GM19397 (cell line): ENCODE results near the gene NR3C2.
"Not testable (repeated sequence)": the region's sequence is repeated elsewhere in the genome, so short reads cannot be mapped to it uniquely, and the experiment has no call there.

Experiments
- ATAC-seq: cut with Tn5 transposase; IDR thresholded peaks from one replicate; pipeline ENCODE4 v1.9.1; 2021; ENCODE audit warnings: mild to moderate bottlenecking, moderate library complexity; ENCODE audit not compliant: unreplicated experiment

Gene NR3C2

DNA sequence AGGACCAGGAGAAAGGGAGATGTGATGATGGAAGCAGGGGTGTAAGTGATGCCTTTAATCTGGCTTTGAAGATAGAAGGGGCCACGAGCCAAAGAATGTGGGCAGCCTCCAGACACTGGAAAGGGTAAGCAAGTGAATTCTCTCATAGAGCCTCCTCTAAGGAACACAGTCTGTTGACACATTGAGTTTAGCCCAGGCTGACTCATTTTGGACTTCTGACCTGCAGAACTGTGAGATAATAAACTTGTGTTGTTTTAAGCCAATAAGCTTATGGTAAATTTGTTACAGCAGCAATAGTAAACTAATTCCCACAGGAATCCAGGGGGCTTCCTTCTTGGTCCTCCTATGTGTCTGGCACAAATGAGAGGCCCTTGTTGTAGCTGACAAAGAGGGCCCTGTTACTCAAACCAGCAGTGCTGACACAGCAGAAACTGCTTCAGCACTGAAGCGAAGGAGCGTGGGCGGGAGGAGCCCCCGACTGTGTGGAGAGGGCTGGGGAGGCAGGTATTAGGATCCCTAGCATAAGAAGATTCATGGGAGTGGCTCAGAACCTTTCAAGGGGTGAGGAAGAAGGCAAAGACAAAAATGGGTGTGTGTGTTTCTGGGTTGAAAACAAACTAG lies 268.7 kb downstream of the NR3C2 start:
- ATAC-seq = no peak

DNA sequence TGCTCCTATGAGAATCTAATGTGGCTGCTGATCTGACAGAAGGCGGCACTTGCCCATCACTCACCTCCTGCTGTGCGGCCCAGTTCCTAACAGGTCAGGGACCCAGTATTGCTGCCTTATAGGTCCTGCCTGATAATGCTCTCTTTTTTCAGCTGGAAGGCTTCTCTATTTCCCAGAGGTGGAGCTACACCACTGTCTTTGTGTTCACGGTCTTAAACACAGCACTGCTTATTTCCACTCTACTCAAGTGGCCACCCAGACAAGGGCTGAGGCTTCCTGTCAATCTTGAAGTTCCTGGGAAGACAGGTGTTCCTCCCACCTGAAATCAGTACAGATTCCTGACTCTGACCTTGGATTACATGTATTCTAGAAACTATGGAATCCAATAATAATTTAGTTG lies 270.6 kb downstream of the NR3C2 start:
- ATAC-seq = no peak

DNA sequence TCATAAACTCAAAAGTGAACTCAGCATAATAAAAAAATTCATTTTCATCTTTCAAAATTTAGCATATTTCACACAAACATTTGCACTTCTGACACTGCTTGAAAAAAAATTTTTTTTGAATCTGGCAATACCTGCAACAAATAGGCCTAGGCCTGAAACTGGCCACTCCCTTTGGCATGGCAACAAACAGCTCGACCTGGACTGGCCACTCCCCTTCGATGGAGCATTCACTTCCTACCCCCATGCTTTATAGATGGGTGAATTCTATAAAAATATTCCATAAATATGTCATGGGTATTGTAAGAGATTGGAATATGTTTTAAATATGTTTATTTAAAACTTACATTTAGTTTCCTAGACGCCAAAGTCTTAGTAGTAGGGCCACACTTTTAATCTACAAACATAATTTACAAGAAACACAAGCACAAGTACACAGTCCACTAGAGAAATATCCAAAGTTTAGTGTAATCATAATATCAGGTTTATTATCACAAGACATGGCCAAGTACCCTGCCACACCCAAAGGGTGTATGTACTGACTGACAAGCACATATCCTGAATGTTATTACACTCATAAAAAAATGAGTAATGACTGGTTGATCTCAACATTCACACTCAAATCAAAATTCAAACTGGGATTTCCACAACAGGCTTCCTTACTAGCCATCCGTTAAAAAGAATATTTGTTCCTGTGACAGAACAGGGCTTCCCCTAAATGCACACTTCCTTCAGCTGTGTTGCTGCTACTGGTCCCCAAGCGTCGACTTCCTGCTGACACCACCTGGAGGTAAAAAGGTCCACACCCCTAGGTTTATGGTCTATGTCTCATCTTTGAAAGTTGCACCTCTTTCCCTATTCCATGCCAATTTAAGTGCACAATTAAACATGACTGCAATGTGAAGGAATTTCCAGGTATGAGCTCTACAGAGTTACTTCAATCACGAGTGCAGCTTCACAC lies 271.5 kb downstream of the NR3C2 start:
- ATAC-seq = no peak

DNA sequence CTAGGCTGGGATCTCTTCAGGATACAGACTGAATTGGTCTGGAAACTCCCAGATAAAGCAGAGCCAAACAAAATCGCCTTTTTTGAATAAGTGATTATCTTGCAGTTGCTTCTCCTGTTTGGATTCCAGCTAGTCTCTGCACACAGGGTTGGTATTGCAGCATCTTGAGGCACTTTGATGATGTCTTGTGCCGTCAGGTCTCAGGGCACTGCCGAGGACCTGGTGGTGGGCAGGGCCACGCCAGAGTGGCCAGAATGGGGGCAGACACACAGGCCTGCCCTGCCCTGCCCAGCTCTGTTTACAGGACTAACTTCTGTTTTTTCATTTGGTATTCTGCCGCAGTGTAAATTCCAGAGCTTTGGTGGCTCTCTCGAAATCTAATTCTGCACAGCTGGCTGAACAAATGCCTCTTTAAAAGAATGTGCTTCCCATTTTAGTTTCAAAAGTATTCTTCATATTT lies 276.1 kb downstream of the NR3C2 start:
- ATAC-seq = no peak

DNA sequence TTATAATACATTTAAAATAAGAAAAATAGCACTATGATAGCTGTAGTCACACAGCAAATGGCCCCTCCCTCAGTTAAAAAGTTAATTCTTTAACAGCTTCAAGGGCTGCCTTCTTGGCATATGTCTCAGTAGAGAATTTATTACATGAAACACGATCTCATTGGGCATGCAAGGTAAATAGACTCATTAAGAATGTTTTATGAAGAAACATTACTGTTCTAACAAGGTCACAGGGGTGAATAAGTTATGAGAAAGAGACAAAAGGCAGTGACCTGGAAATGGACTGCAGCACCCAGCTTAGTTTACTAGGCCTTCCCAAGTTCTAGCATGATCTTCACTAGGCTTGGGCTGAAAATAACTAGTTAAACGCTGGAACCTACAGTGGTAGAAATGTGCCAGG lies 277.7 kb downstream of the NR3C2 start:
- no peak for ATAC-seq

DNA sequence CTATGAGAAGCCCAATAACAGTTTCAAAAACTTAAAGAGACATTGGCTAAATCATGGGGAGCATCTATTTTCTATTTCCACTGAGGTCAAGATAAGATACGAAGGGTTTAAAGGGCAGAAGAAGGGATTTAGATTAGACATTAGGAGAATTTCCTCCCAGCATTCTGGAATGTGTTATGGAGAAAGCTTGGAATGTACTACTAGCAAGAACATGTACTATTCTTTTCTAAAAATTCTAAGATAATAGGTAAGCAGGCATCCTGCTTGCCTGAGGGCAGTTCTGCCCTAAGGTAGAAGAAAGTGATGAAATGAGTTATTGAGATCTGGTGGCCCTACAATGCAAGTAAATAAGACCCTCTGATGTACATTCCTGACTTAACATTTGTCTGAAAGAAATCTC lies 279.2 kb downstream of the NR3C2 start:
- no peak for ATAC-seq

DNA sequence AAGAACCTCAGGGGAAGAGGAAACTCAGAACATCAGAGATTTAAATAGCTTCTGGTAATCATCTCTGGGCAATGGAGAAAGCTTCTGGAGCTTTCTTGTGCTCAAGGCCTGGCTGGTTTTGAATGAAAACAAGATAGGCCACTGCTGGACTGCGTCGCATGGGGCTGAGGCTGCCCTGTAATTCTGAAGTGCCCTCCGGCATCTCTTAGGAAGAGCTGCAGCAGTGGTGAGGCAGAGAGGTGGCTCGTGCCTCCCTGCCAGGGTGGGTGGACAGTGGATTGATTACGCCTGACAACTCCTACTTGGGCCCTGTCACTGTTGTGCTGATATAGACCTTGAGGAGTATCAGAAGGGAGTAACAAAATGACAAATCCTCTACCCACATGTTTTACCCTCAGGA lies 279.7 kb downstream of the NR3C2 start:
- no peak for ATAC-seq

DNA sequence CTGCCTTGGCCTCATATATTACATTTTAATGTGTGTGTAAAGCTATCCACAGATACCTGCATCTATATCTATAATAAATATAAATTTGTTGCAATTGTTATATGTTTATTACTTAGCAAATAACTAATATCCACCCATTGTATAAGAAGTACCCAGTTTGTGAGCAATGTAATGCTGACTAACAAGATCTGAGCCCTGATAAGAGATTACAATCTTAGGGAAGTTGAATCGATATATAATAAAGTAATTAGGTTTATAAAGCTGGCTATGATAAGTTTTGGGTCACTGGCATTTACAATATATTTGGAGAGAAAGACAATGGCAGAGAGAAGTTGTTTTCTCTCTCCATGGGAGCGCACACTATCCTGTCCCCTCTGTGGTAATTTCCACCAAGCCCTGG lies 280.6 kb downstream of the NR3C2 start:
- no peak for ATAC-seq

DNA sequence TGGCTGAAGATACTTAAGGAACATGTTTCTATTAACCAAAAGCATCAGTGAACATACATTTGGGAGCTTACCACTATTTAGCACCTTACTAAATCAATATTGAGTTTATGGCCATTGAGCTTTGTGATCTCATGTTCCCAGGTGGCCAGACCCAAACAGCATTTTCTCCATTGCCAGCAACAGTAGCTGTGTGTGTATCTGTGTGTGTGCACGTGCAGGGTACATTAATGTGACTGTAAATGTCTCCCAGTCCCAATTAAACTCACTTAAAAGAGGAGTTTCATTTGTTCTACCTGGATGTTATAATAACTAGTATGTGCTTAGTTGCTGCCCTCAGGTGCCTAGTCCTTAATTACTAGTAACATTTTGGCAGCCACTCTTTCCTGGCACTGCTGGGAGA lies 282.4 kb downstream of the NR3C2 start:
- no peak for ATAC-seq

DNA sequence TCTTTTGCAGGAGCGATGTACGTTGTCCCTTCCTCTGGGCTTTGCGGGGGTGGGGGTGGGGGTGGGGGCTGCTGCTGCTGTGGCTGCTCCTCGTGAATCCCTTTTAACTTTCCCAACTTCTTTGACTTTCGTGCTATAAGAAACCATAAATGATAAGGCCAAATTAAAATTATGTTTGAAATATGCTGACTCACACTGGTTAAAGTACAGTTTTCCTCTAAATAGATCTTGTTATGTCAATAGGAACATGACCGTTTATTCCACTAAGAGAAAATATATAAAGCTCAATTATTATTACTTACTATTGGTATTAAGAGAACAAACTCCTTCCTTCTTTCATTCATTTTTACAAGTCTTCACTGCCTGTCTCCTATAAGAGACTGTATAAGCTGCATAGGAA lies 287.4 kb downstream of the NR3C2 start:
- no peak for ATAC-seq

DNA sequence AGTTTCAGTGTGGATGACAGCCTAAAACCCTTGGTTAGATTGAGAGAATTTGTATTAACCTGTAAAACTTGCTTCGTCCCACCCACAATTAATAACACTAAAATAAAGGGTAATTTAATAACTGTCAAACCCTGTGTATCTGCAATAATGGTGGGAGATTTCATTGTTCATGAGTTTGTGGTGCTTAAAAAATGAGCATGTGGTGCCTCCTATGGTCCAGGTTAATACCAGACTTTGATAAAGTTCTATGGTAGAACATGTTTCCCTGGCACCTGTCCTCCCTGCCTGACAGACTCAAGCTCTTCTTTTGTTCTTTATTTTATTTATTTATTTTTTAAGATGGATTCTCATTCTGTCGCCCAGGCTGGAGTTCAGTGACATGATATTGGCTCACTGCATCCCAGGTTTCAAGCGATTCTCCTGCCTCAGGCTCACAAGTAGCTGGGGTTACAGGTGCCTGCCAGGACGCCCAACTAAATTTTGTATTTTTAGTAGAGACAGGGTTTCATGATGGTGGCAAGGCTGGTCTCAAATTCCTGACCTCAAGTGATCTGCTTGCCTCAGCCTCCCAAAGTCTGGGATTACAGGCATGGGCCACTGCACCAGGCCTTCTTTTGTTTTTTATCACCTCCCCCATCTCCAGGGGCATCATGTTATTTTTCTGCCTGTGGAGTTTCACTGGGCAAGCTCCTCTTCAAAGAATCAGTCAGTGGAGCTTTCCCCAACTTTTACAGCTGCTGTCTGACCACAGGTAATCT lies 289.2 kb downstream of the NR3C2 start:
- ATAC-seq = no peak

DNA sequence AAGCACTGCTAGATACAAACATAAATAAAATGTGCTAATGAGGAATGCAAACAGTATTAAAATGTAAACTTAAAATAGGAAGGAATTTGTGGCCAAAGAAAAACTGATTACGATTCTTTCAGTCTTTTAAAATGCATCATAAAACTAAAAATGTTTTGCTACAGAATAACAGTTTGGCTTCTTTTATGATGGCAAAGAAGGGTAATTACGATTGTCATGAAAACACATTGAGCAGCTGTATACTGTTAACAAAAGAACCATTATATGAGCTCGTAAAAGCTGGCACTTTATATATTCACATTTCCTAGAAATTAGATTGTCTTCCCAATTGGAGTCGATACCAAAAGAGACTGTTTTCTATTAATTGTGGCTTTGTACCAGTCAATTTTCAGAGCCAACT lies 290.4 kb downstream of the NR3C2 start:
- ATAC-seq = no peak

DNA sequence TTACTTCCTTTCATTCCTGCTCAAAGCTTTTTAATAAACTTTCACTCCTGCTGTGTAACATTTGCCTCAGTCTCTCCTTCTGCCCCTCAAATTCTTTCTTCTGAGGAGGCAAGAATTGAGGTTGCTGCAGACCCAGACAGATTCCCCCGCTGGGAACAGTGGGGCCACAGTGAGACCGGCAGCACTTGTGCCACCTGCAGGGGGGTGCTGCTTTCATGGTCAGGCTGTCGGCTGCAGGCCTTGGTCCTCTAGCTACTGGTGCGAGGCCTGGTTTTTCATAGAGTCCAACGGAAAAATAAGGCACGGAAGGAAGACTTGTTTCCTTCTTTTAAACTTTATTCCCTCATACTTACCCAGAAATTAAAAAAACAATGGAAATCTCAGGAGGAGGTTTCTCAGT lies 296.7 kb downstream of the NR3C2 start:
- no peak for ATAC-seq

DNA sequence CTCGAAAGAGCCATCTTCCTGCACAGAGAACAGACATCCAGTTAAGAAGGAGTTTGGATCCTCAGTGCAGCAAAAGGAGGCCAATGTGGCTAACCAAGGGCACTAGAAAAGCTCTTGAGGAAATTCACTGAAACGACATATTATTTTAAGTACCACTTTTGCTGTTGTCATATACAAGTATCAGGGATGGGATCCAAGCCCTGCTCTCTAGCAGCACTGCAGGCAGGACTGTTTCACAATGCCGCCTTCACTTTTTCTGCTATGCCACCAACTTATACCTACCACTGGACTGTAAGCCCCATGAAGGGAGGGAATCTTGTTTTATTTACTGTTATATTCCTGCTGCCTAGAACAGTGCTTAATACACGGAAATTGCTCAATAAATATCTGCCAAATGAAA lies 299.0 kb downstream of the NR3C2 start:
- no peak for ATAC-seq

DNA sequence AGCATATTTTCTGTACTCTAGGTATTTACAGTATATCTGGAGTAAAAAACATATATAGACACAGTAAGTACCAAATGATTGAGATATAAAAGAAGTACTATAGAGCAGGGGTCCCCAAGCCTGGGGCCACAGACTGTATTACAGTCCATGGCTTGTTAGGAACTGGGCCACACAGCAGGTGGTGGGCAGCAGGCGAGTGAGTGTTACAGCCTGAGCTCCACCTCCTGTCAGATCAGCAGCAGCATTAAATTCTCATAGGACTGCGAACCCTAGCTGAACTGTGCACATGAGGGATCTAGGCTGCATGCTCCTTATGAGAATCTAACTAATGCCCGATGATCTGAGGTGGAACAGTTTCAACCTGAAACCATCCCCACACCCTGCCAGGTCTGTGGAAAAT lies 300.7 kb downstream of the NR3C2 start:
- no peak for ATAC-seq

DNA sequence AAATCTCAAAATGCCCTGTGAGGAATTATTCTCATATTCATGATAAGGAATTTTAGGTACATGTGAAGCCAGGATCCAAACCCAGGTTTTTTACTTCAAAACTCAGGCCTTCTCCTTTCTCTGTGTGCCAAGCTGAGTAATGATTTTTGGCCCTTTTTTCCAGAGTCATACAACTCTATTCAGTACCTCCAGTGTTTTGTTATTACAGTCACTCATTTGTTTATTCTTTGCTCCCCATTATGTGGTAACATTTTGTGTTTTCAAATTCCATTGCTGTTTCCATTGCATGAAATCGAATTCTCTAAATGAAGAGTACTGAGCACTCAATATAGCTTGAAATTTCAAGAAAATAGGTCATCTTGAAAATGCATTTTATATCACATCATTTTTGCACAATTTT lies 315.4 kb downstream of the NR3C2 start:
- no peak for ATAC-seq

DNA sequence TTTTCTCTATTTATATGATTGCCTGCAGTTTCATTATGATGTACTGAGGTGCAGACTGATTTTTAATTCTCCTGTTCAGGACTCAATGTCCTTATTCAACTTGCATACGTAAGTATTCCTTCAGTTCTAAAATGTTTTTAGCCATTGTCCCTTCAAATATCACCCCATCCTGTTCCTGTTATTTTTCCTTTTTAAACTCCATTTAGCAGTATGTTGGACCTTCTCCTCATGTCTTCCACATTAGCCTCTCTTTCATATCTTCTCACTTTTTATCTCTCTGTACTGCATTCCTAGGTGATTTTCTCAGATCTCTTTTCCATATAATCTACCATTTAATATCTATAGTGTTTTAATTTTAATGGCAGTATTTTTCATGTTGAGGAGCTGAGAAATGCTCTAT lies 317.7 kb downstream of the NR3C2 start:
- no peak for ATAC-seq

DNA sequence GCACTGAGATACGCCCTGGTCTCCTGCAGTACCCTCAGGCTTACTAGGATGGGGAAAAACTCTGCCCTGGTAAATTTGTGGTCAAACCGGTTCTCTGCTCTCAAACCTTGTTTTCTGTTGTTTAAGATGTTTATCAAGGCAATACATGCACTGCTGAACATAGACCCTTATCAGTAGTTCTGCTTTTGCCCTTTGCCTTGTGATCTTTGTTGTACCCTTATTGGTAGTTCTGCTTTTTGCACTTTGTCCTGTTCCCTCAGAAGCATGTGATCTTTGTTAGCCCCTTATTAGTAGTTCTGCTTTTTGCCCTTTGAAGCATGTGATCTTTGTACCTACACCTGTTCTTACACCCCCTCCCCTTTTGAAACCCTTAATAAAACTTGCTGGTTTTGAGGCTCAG lies 319.1 kb downstream of the NR3C2 start:
- not testable (repeated sequence) for ATAC-seq

DNA sequence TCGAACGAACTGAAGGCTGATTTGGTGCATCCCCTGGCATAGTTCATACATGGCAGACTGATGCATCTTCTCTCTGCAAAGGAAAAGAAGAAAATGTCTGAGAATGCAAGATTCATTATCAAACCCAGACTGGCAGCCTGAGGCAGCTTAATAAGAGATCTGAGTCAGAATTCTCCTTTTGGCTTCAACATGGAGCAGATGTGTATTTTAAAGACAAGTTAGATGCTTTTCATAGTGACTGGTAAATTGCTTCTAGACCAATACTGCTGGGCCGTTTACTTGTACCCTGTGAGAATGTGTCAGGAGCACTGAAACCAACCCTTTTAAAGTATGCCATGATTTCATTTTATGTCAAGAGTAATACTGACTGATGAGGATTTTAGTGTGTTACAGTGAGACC lies 322.0 kb downstream of the NR3C2 start:
- ATAC-seq = no peak

DNA sequence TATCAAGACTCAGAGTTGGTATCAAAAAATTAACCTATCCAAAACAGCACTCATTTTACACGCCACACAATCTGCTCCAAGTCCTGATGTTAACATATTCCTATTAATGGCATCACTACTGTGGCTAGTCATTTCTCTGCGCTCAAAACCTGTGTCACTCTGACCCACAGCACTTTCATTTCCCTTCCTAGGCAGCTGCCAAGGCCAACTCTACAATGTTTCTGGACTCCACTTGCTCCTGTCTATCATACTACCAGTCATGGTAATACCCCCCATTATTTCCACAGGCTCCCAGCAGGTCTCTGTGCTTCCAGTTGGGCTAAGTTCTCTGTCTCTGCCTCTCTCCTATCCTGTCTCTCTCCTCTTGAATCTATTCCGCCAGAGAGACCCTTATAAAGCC lies 323.6 kb downstream of the NR3C2 start:
- no peak for ATAC-seq

DNA sequence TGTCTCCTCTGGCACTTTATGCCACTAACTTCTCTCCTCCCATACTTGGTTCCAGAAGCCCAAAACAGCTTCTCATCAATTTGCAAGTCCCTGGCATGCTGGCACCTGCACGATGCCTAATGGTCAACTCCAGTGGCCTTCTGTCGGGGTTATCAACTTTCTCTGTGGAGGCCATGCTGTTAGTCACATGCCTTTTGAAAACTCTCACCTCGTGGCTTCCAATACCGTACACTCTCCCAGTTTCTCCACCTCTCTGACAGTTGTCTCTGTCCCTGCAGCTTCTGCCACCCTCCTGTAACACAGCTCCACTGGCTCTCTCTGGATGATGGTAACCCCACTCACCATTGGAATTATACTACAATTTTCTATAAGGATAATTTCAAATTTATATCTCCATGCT lies 324.0 kb downstream of the NR3C2 start:
- ATAC-seq = no peak

DNA sequence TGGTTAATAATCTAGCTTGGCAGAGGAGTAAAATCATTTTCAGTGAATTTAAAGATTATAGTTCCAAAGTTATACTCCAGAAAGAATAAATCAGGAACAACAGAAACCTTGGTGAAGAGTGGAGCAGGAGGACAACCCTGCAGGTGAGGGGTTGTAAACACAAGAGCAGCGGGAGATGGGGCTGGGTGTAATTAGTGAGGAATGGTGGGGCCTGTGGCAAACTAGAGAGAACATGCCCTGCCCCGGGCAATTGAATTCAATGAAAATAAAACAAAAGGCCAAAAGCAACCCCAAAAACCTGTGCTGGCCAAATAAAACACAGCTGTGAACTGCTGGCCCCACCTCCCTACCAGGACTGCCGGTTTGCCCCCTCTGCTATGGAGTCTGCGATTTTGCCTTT lies 325.2 kb downstream of the NR3C2 start:
- no peak for ATAC-seq
